ENCODE data around the gene ABHD16B. TPM values are rescaled to one million over a fixed set of nuclear protein-coding genes. Genes with fewer than 3 reads are reported as not detected.

Gene ABHD16B
- polyA plus RNA-seq, 1 donor (not counting 4 experiments of a cell fraction or from before 2014, with no cell fraction given): not detected

DNA sequence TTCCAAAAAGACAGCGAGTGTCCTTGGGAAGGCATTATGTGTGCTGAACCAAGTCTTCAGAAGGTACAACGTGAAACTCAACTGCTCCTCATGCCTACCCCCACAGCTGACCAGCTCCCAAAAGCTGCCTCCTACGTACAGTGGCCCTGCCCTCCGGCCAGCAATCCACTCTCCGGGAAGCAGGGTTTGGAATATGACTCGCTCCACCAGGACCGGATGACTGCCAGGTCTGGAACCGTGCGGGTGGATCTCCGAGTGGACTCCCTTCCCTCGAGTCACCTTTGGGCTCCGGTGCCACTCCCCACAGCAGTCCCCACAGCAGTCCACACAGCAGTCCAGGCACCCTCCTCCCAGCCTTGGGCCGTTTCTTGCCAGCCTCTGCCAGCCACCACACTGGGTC lies 34.5 kb upstream of the ABHD16B start:
- no peaks in the 10 kb centered on the region for H3K79me2 ChIP-seq (ENCODE audit: control insufficient read depth, insufficient read depth, low read length)
- no peak overlapping the region for H3K9ac ChIP-seq (ENCODE audit: control insufficient read depth, extremely low read depth, insufficient read depth, low read length)
- no peaks in the 10 kb centered on the region for H4K20me1 ChIP-seq (ENCODE audit: control insufficient read depth, extremely low read depth, insufficient read depth, low read length)
- no peaks in the 10 kb centered on the region for H3K9me3 ChIP-seq (ENCODE audit: control insufficient read depth, low read depth, low read length)
- H2AFZ ChIP-seq (ENCODE audit: control insufficient read depth, low read length): no peak overlapping the region
- H3K27ac ChIP-seq (ENCODE audit: control insufficient read depth, insufficient read depth, low read length): no peak overlapping the region
- no peak for FAIRE-seq
- no peaks in the 10 kb centered on the region for H3K4me1 ChIP-seq (ENCODE audit: control insufficient read depth, extremely low read depth, insufficient read depth, low read length)
- no peak overlapping the region for H3K4me3 ChIP-seq (ENCODE audit: control insufficient read depth in 2 of 3, extremely low read depth in 1 of 3, insufficient read depth in 2 of 3, low read depth in 1 of 3, low read length in 3 of 3)
- no peak for DNase-seq (ENCODE audit: low read depth, low spot score)
- peaks cover 30% of the 10 kb centered on the region for H3K27me3 ChIP-seq (ENCODE audit: control insufficient read depth, extremely low read depth, insufficient read depth, low read length)
- no peak overlapping the region for H3K4me2 ChIP-seq (ENCODE audit: control insufficient read depth, extremely low read depth, insufficient read depth, low read depth, low read length)
- no peaks in the 10 kb centered on the region for H3K9me1 ChIP-seq (ENCODE audit: control insufficient read depth, extremely low read depth, insufficient read depth, low read length)
- H3K36me3 ChIP-seq (ENCODE audit: control insufficient read depth in 2 of 2, extremely low read depth in 1 of 2, insufficient read depth in 2 of 2, low read length in 2 of 2): no peaks in the 10 kb centered on the region
- TF ChIP-seq, protein P1, sequence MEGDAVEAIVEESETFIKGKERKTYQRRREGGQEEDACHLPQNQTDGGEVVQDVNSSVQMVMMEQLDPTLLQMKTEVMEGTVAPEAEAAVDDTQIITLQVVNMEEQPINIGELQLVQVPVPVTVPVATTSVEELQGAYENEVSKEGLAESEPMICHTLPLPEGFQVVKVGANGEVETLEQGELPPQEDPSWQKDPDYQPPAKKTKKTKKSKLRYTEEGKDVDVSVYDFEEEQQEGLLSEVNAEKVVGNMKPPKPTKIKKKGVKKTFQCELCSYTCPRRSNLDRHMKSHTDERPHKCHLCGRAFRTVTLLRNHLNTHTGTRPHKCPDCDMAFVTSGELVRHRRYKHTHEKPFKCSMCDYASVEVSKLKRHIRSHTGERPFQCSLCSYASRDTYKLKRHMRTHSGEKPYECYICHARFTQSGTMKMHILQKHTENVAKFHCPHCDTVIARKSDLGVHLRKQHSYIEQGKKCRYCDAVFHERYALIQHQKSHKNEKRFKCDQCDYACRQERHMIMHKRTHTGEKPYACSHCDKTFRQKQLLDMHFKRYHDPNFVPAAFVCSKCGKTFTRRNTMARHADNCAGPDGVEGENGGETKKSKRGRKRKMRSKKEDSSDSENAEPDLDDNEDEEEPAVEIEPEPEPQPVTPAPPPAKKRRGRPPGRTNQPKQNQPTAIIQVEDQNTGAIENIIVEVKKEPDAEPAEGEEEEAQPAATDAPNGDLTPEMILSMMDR (optimal IDR thresholded peaks at IDR 0.05 in 1 of 3, IDR thresholded peaks at IDR 0.05 in 1 of 3, conservative IDR thresholded peaks at IDR 0.05 in 1 of 3; ENCODE audit: extremely low read depth in 1 of 3, insufficient read depth in 2 of 3, low read length in 3 of 3): no peak
- no peak for TF ChIP-seq EZH2 (IDR thresholded peaks at IDR 0.05; ENCODE audit: low read length)
- dilution Hi-C loops (cut with MboI; ENCODE audit: extremely low pct_ligation_motif_present, low sequenced_read_pairs): no loop called here

GRCh38 chr20:63828124-63828523 lies 33.2 kb upstream of the ABHD16B start:
- no peaks in the 10 kb centered on the region for H3K36me3 ChIP-seq (ENCODE audit: control insufficient read depth in 2 of 2, extremely low read depth in 1 of 2, insufficient read depth in 2 of 2, low read length in 2 of 2)
- H3K79me2 ChIP-seq (ENCODE audit: control insufficient read depth, insufficient read depth, low read length): no peaks in the 10 kb centered on the region
- no peaks in the 10 kb centered on the region for H3K9me1 ChIP-seq (ENCODE audit: control insufficient read depth, extremely low read depth, insufficient read depth, low read length)
- peaks cover 40% of the 10 kb centered on the region for H3K27me3 ChIP-seq (ENCODE audit: control insufficient read depth, extremely low read depth, insufficient read depth, low read length)
- dilution Hi-C loops (cut with MboI; ENCODE audit: extremely low pct_ligation_motif_present, low sequenced_read_pairs): no loop called here
- H3K9ac ChIP-seq (ENCODE audit: control insufficient read depth, extremely low read depth, insufficient read depth, low read length): no peak overlapping the region
- H3K4me1 ChIP-seq (ENCODE audit: control insufficient read depth, extremely low read depth, insufficient read depth, low read length): no peaks in the 10 kb centered on the region
- no peak overlapping the region for H3K27ac ChIP-seq (ENCODE audit: control insufficient read depth, insufficient read depth, low read length)
- no peaks in the 10 kb centered on the region for H4K20me1 ChIP-seq (ENCODE audit: control insufficient read depth, extremely low read depth, insufficient read depth, low read length)
- DNase-seq (ENCODE audit: low read depth, low spot score): no peak
- FAIRE-seq: no peak
- no peak overlapping the region for H3K4me2 ChIP-seq (ENCODE audit: control insufficient read depth, extremely low read depth, insufficient read depth, low read depth, low read length)
- no peak overlapping the region for H2AFZ ChIP-seq (ENCODE audit: control insufficient read depth, low read length)
- H3K9me3 ChIP-seq (ENCODE audit: control insufficient read depth, low read depth, low read length): no peaks in the 10 kb centered on the region
- no peak for TF ChIP-seq EZH2 (IDR thresholded peaks at IDR 0.05; ENCODE audit: low read length)
- TF ChIP-seq, protein P1 (optimal IDR thresholded peaks at IDR 0.05 in 1 of 3, IDR thresholded peaks at IDR 0.05 in 1 of 3, conservative IDR thresholded peaks at IDR 0.05 in 1 of 3; ENCODE audit: extremely low read depth in 1 of 3, insufficient read depth in 2 of 3, low read length in 3 of 3): no peak
- no peak overlapping the region for H3K4me3 ChIP-seq (ENCODE audit: control insufficient read depth in 2 of 3, extremely low read depth in 1 of 3, insufficient read depth in 2 of 3, low read depth in 1 of 3, low read length in 3 of 3)

Measured in keratinocyte (primary cell).